H1 (cell line): ENCODE data around the gene GSDME. TPM values are rescaled to one million over a fixed set of nuclear protein-coding genes. Genes with fewer than 3 reads are reported as not detected.

ENCODE experiments used
- CTCF ChIP-seq, 3 experiments: IDR thresholded peaks; 1 replicate in 2 of 3; 2 replicates in 1 of 3; pipeline versions ENCODE4 v1.5.1 to v1.6.1; 2011; ENCODE audit warnings: low read length in 3 of 3, mild to moderate bottlenecking in 3 of 3, inconsistent platforms in 2 of 3, low read depth in 1 of 3, moderate library complexity in 1 of 3; ENCODE audit not compliant: insufficient read depth in 1 of 3; ENCODE audit errors: control extremely low read depth in 1 of 3
- polyA plus RNA-seq, 7 experiments: library from polyadenylated mRNA; depleted of rRNA in 3 of 7; stranded (reverse) in 5 of 7; unstranded in 2 of 7; fragments of >200 nt in 5 of 7; fragments of 200-250 nt in 2 of 7; gene quantifications; 1 replicate in 5 of 7; 2 replicates in 1 of 7; 4 replicates in 1 of 7; pipeline versions ENCODE4 v1.2.1 to v1.2.3, GENCODE V29; 2011 to 2013; ENCODE audit warnings: missing spikeins in 2 of 7, mixed read lengths in 2 of 7
- total RNA-seq: library from RNA; stranded (reverse); fragmentation: NEBNext Ultra II Directional; extraction: Animal tissue kit (Norgen Biotek cat#: 25700); gene quantifications from 2 replicates; pipeline ENCODE4 v1.2.1, GENCODE V29; 2021

Gene GSDME
- total and polyA plus RNA-seq, 2 of the 8 experiments (the other 6 are each of a cell fraction or from before 2014, with no cell fraction given) = 5.4 to 7.6 TPM

- no peak for TF ChIP-seq CTCF (IDR thresholded peaks at IDR 0.05; ENCODE audit: control extremely low read depth in 1 of 3, insufficient read depth in 1 of 3, low read depth in 1 of 3, low read length in 3 of 3)
- TF ChIP-seq, all 59 proteins: peak for 0
Observed at GRCh38 chr7:24802300-24802699, 45.0 kb upstream of the GSDME start (continued).
